ENCODE measurements around the gene LAMC2. TPM values are rescaled to one million over a fixed set of nuclear protein-coding genes. Genes with fewer than 3 reads are reported as not detected.
"Not testable (repeated sequence)": the region's sequence is repeated elsewhere in the genome, so short reads cannot be mapped to it uniquely, and the experiment has no call there.

The LAMC2 gene
- total RNA-seq, 1 experiment from 2014 or later, result 2.0 TPM

DNA sequence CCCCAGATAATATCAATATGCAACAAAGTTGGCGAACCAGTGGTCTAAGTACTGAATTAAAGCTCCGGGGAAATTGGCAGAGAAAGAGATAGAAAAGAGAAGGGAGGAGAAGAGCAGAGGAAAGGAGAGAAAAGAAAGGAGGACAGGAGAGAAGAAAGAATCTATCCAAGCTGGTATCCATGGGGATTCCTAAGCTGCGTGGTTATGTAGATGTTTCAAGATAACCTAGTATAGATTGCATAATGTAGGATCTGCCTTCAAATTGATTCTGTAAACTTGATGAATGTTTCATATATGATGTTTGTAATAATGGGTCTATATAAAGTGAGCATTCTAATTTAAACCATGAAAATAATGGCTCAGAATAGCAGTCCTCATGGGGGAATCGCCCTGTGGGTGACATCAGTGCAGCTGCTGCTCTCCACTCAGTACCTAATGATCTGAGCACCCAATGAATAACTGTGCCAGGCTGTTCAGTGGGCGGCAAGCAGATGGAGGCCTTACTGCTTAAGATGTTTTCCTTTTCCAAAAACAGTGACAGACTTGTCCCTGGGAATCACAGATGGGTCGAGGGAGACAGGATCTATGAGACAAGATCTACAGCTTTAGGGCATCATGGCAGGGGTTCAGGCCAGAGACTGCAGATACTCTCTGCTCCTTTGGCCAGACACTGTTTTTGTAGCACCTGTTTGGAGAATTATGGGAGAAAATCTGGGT lies 78.0 kb downstream of the LAMC2 start:
- DNase-seq, result no peak
- Histone ChIP-seq H3K27me3 (ENCODE audit: control insufficient read depth, insufficient read depth, low read length) (no peaks in the 10 kb centered on the region), H3K36me3 (replicated peaks; ENCODE audit: control insufficient read depth, insufficient read depth, low read length) (no peaks in the 10 kb centered on the region), H3K4me3 (ENCODE audit: insufficient read depth, low read depth, low read length) (no peak overlapping the region)

- H3K36me3 ChIP-seq (replicated peaks; ENCODE audit: control insufficient read depth, insufficient read depth, low read length), result no peaks in the 10 kb centered on the region; the same call in 1 of the 2 replicates
- no peaks in the 10 kb centered on the region; the same call in 1 of the 2 replicates for H3K27me3 ChIP-seq (ENCODE audit: control insufficient read depth, insufficient read depth, low read length)
- no peak overlapping the region for H3K4me3 ChIP-seq (ENCODE audit: insufficient read depth, low read depth, low read length)
- DNase-seq, result no peak
Observed at GRCh38 chr1:183267646-183268431, 81.8 kb downstream of the LAMC2 start.

DNA sequence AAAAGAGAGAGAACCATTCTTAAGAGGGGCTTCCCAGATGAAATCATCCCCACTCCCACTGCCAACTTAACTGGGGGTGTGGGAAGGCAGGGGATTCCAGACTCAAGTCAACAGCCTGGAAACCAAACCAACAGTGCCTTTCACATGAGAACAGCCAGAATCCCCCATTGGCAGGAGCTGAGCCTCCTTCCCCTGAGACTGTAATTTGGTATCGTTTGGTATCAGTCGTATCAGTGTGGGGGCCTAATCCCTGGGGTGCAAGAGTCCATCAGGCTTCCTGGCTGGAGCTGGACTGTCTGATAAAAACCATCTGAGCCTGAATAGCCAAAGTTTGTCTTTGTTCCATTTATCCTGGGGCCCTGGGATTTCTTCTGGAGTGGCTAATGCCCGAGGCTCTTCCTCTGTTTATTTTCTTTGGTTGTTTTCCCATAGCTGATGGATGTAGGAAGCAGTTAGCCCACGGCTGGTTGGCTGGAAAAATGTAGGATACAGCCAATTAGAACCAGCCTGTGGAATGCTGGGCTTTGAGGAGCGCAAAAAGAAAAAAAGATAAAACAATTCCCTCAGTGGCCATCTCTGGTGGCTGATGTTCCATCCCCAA lies 84.6 kb downstream of the LAMC2 start:
- H3K36me3 ChIP-seq (replicated peaks; ENCODE audit: control insufficient read depth, insufficient read depth, low read length), result no peaks in the 10 kb centered on the region; the same call in 1 of the 2 replicates
- no peak for DNase-seq
- H3K27me3 ChIP-seq (ENCODE audit: control insufficient read depth, insufficient read depth, low read length), result no peaks in the 10 kb centered on the region; the same call in 1 of the 2 replicates
- H3K4me3 ChIP-seq (ENCODE audit: insufficient read depth, low read depth, low read length), result no peak overlapping the region

DNA sequence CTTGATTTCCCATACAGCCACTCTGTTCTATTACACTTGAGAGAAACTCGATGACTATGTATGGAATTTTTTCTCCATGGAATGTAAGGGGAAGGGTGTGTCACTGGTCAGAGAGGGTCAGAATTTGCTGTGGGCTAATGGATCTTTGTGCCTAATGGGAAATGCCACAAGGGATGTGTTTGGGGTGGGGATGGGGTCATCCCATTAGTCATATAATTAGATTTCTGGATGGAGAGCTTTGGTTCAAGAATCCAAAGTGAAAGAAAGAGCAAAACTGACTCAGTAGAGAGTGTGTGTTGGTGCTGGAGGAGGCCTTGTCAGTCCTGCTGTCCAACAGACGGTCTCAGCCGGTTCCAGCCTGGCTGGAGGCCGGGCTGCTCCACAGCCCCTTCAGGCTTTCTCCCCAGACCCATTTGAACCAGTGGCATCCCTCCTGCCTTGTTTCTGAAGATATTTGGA lies 86.4 kb downstream of the LAMC2 start:
- Histone ChIP-seq H3K27me3 (ENCODE audit: control insufficient read depth, insufficient read depth, low read length) (no peaks in the 10 kb centered on the region; the same call in 1 of the 2 replicates), H3K4me3 (ENCODE audit: insufficient read depth, low read depth, low read length) (no peak overlapping the region), H3K36me3 (replicated peaks; ENCODE audit: control insufficient read depth, insufficient read depth, low read length) (no peaks in the 10 kb centered on the region; the same call in 1 of the 2 replicates)
- DNase-seq, result no peak

DNA sequence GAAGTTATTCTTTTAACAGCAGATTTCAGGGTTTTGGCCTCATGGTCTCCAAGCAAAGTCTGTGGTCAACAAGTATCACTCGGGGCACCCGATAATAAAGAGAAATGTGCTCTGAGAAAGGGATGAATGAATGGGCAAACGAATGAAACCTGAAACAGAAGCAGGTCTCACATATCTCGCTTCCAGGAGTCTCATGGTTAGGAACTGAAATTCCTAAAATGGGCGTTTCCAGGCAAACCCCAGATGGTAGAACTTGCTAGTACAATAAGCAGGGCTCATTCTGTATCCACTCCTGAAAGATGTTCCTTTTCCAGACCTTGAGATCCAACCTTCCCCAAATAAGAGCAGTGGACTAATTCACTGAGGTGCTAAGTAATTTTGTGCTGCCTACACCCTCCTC lies 87.2 kb downstream of the LAMC2 start:
- Histone ChIP-seq H3K4me3 (ENCODE audit: insufficient read depth, low read depth, low read length) (no peak overlapping the region), H3K27me3 (ENCODE audit: control insufficient read depth, insufficient read depth, low read length) (no peaks in the 10 kb centered on the region; the same call in 1 of the 2 replicates), H3K36me3 (replicated peaks; ENCODE audit: control insufficient read depth, insufficient read depth, low read length) (no peaks in the 10 kb centered on the region; the same call in 1 of the 2 replicates)
- no peak for DNase-seq

DNA sequence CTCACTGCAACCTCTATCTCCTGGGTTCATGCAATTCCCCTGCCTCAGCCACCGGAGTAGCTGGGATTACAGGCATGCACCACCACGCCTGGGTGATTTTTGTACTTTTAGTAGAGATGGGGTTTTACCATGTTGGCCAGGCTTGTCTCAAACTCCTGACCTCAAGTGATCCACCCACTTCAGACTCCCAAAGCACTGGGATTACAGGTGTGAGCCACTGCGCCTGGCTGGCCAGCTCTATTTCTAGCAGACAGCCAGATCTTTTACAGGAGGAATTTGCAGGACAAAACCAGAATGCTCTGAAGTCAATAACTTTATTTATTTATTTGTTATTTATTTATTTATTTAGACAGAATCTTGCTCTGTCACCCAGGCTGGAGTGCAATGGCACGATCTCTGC lies 87.9 kb downstream of the LAMC2 start:
- H3K36me3 ChIP-seq (replicated peaks; ENCODE audit: control insufficient read depth, insufficient read depth, low read length); H3K27me3 ChIP-seq (ENCODE audit: control insufficient read depth, insufficient read depth, low read length); DNase-seq; H3K4me3 ChIP-seq (ENCODE audit: insufficient read depth, low read depth, low read length): not testable (repeated sequence)

- no peak overlapping the region for H3K4me3 ChIP-seq (ENCODE audit: insufficient read depth, low read depth, low read length)
- no peaks in the 10 kb centered on the region; the same call in 1 of the 2 replicates for H3K36me3 ChIP-seq (replicated peaks; ENCODE audit: control insufficient read depth, insufficient read depth, low read length)
- H3K27me3 ChIP-seq (ENCODE audit: control insufficient read depth, insufficient read depth, low read length), result no peaks in the 10 kb centered on the region; the same call in 1 of the 2 replicates
- no peak for DNase-seq
Observed at GRCh38 chr1:183274836-183275235, 88.8 kb downstream of the LAMC2 start.

DNA sequence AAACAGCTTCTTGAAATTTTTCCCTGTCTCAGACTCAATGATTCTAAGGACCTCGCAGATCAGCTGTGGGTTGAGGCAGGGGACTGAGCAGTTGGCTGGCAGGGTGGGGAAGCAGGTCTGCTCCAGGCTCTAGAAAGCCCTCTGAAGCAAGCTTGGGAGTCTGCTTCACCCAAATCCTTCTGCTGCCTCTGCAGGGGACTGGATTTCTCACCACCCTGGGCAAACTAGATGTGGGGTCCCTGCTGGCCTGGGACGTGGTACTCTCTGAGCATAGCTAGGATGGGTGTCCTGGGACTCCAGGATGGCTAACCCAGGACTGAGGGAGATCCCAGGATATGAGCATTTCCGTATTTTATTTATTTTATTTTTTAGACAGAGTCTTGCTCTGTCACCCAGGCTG lies 89.3 kb downstream of the LAMC2 start:
- H3K4me3 ChIP-seq (ENCODE audit: insufficient read depth, low read depth, low read length), result no peak overlapping the region
- DNase-seq, result no peak
- H3K36me3 ChIP-seq (replicated peaks; ENCODE audit: control insufficient read depth, insufficient read depth, low read length), result no peaks in the 10 kb centered on the region; the same call in 1 of the 2 replicates

DNA sequence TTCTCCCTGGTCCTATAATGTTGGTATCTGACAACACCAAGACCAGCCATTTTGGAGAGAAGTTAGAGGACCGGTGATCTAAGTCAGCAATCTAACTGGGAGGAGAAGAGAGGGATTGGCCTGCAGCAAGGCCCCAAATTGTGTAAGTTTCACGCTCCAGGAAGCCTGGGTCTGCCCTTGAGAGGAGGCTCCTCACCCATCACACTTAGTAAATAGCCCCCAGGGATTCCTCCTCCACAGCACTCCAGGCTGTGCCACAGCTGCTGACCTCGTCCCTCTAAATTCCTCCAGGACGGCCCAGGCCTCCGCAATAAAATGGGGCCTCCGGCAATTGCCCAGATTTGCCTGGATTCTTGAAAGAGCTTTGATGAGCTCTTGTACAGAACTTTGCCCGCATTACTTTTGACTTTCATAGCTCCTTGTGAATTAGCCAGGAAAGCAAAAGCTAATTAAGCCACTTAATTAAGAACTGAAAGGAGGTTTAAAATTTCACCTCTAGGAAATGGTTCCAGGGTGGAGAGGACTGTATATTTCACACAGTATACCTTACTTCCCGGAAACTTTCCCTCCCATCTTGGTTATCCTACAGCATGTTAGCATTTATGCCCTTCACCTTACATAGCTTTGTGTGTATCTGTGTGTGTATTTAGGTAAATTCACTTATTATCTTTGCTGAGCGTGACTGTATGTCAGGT lies 90.5 kb downstream of the LAMC2 start:
- DNase-seq, result no peak
- H3K4me3 ChIP-seq (ENCODE audit: insufficient read depth, low read depth, low read length), result no peak overlapping the region
- H3K27me3 ChIP-seq (ENCODE audit: control insufficient read depth, insufficient read depth, low read length), result no peaks in the 10 kb centered on the region; the same call in 1 of the 2 replicates
- no peaks in the 10 kb centered on the region; the same call in 1 of the 2 replicates for H3K36me3 ChIP-seq (replicated peaks; ENCODE audit: control insufficient read depth, insufficient read depth, low read length)

More for the DNA sequence above, 89.3 kb downstream of the LAMC2 start:
- H3K27me3 ChIP-seq (ENCODE audit: control insufficient read depth, insufficient read depth, low read length), result no peaks in the 10 kb centered on the region; the same call in 1 of the 2 replicates

GRCh38 chr1:183277821-183278738 lies 92.0 kb downstream of the LAMC2 start:
- Histone ChIP-seq H3K27me3 (ENCODE audit: control insufficient read depth, insufficient read depth, low read length) (no peaks in the 10 kb centered on the region; the same call in 1 of the 2 replicates), H3K4me3 (ENCODE audit: insufficient read depth, low read depth, low read length) (no peak overlapping the region), H3K36me3 (replicated peaks; ENCODE audit: control insufficient read depth, insufficient read depth, low read length) (no peaks in the 10 kb centered on the region)
- DNase-seq, result no peak

DNA sequence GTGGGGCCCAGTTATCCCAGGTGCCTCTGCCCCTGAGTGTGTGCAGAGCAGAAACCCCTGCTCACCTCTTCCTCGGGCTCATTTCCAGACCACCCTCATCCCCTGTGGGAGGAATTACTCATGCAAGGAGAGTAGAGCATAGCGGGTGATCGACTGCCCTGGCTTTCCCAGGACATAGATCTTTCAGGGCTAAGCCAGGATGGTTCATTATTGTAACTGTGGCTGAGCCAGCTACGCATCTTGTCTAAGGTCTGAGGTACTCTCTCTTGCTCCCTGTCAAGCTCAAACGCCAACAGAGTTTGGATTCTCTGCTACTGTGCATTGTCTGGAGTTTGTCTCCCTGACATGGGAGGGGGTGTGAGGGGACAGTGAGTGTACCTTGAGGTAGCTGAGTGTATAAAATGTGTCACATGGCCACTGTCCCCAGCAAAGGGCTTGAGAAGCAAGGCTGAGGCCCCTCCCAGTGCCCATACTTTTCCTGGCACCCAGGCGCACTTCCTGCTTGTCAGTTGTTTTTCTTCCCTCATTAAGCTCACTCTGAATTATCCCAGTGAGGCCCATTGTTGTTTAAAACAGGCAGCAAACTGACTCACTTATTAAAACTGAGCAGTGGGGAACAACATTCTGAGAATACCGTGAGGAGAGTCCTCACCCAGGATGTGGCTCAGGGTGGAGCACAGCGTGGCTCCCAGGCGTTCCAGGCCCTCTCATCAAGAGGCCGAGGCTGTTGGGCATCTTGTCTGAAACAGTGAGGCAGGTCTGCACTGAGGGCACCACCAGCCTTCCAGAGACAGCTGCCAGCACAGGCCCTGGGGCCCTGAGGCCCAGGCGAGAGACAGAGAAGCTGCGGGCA lies 92.9 kb downstream of the LAMC2 start:
- Histone ChIP-seq H3K4me3 (ENCODE audit: insufficient read depth, low read depth, low read length) (no peak overlapping the region), H3K36me3 (replicated peaks; ENCODE audit: control insufficient read depth, insufficient read depth, low read length) (no peaks in the 10 kb centered on the region), H3K27me3 (ENCODE audit: control insufficient read depth, insufficient read depth, low read length) (no peaks in the 10 kb centered on the region)
- DNase-seq, result peak; percentile 51

- Histone ChIP-seq H3K4me3 (ENCODE audit: insufficient read depth, low read depth, low read length) (no peak overlapping the region), H3K36me3 (replicated peaks; ENCODE audit: control insufficient read depth, insufficient read depth, low read length) (no peaks in the 10 kb centered on the region), H3K27me3 (ENCODE audit: control insufficient read depth, insufficient read depth, low read length) (no peaks in the 10 kb centered on the region)
- DNase-seq, result no peak
Observed at GRCh38 chr1:183279835-183280234, 93.8 kb downstream of the LAMC2 start.
